Measurements from ENCODE around the gene PRODH2. TPM values are rescaled to one million over a fixed set of nuclear protein-coding genes. Genes with fewer than 3 reads are reported as not detected.

The PRODH2 gene
- total and polyA plus RNA-seq, 10 of the 15 experiments (the other 5 are each of a cell fraction or from before 2014, with no cell fraction given), result 0.07 TPM; not detected in 9

- Histone ChIP-seq H3K4me3 (peak within 1 kb of the TSS; percentile 88), H3K27me3 (replicated peaks in 1 of 2; ENCODE audit: control insufficient read depth in 2 of 2, insufficient read depth in 2 of 2, low read length in 1 of 2) (no peaks in the 10 kb centered on the region), H3K4me2 (ENCODE audit: control insufficient read depth, insufficient read depth) (peak within 1 kb of the TSS; percentile 99), H3K36me3 (ENCODE audit: control insufficient read depth in 2 of 2, insufficient read depth in 2 of 2, low read length in 1 of 2) (peaks cover 1 to 9% of the 10 kb centered on the region in 2 experiments; a peak in 3 of 4 replicates), H3K4me1 (ENCODE audit: control insufficient read depth, insufficient read depth, low read length) (peaks cover 15% of the 10 kb centered on the region), H3K79me2 (ENCODE audit: control insufficient read depth, insufficient read depth, low read length) (peaks cover 11% of the 10 kb centered on the region), H4K20me1 (ENCODE audit: control insufficient read depth, insufficient read depth) (no peaks in the 10 kb centered on the region), H3K9me3 (replicated peaks; ENCODE audit: control insufficient read depth, insufficient read depth, low read length) (no peaks in the 10 kb centered on the region), H2AFZ (ENCODE audit: control insufficient read depth, low read depth, low read length) (peak within 1 kb of the TSS; percentile 62), H3K9ac (ENCODE audit: control insufficient read depth, insufficient read depth, low read length) (peak within 1 kb of the TSS; percentile 76), H3K27ac (ENCODE audit: control insufficient read depth, insufficient read depth) (peak within 1 kb of the TSS; percentile 80)
- ChIA-PET POLR2A (interaction anchor here (1.0 to 2.2 kb wide), 4 partner anchors 8 to 15 kb away, joined by 3 to 18 read pairs (median 11); partner anchors contain the start of genes IGFLR1, LIN37, PSENEN and U2AF1L4), RAD21 (ENCODE audit: unreplicated experiment) (interaction anchor here (0.7 to 1.2 kb wide), 3 partner anchors 10 to 64 kb away, joined by 3 read pairs; partner anchors contain the start of genes PSENEN and U2AF1L4), CTCF (interaction anchor here (0.7 kb wide), 1 partner anchor 10 kb away, joined by 3 read pairs; the partner anchor contains the start of gene LIN37), SMC1A (ENCODE audit: uncharacterized antibody, unreplicated experiment) (no interaction called here)
- intact Hi-C loops (cut with micrococcal nuclease; ENCODE audit: unreplicated experiment), result loop anchor here (2.0 kb wide), 1 partner anchor 13 kb away; the partner anchor contains the start of genes PSENEN and U2AF1L4
- 2% methylated on average over 53 of the region's 53 CpGs for WGBS (ENCODE audit: insufficient coverage, insufficient replicate concordance, low lambda C conversion rate, missing lambda C conversion rate)
- in situ Hi-C loops (cut with MboI), result no loop called here
- FAIRE-seq, result peak; percentile 99
- ATAC-seq, result peak; percentile 99
- BruUV-seq (replicated peaks), result TSS peak; percentile 90
- peak; percentile 99 for DNase-seq (ENCODE audit: low read depth, low spot score)
- TF ChIP-seq ZBTB11 (CRISPR knock-in tag; IDR thresholded peaks at IDR 0.05) (no peak), CBFB (IDR thresholded peaks at IDR 0.05; ENCODE audit: low read depth) (peak; percentile 94), CHD2 (IDR thresholded peaks at IDR 0.05; ENCODE audit: borderline replicate concordance, low read depth, low read length) (peak; percentile 98), EED (IDR thresholded peaks at IDR 0.05; ENCODE audit: low read depth) (0 out of 2 replicates have a peak, but pooled peaks have one; percentile 41), RFX5 (IDR thresholded peaks at IDR 0.05; ENCODE audit: low read depth, low read length) (no peak), ZBTB40 (IDR thresholded peaks at IDR 0.05; ENCODE audit: borderline replicate concordance) (peak; percentile 83), IRF4 (IDR thresholded peaks at IDR 0.05; ENCODE audit: low read depth, low read length) (no peak), RCOR1 (conservative IDR thresholded peaks at IDR 0.05; ENCODE audit: low read depth, low read length) (0 out of 2 replicates have a peak, but pooled peaks have one; percentile 44), FOS (IDR thresholded peaks at IDR 0.05; ENCODE audit: borderline replicate concordance, extremely low read depth, insufficient read length) (peak; percentile 99), ZNF24 (IDR thresholded peaks at IDR 0.05) (no peak), NFXL1 (IDR thresholded peaks at IDR 0.05; ENCODE audit: borderline replicate concordance) (no peak), ZNF384 (IDR thresholded peaks at IDR 0.05; ENCODE audit: borderline replicate concordance, low read depth, low read length) (no peak), CBX5 (IDR thresholded peaks at IDR 0.05; ENCODE audit: low read depth) (no peak), ZNF217 (IDR thresholded peaks at IDR 0.05) (no peak), RB1 (IDR thresholded peaks at IDR 0.05; ENCODE audit: borderline replicate concordance) (no peak; the same call in 1 of the 2 replicates), TAF1 (IDR thresholded peaks at IDR 0.05; ENCODE audit: borderline replicate concordance, low read depth, low read length) (peak; percentile 36; the same call in 1 of the 2 replicates)
These were observed 54.7 kb downstream of the PRODH2 start, which contains the start of gene PROSER3 for GRCh38 chr19:35757749-35758608. Gene PROSER3, plus strand, starts transcription at chr19:35758176. Its CDS starts 40 bp downstream, at chr19:35758216.
